NCI-H146 treated with DMSO at 0.1 percent for 48 hours (cell line): ENCODE results near the gene C5AR2.
"Not testable (repeated sequence)": the region's sequence is repeated elsewhere in the genome, so short reads cannot be mapped to it uniquely, and the experiment has no call there.

Experiments used
- DNase-seq: peaks from one replicate; lab custom pipeline; 2025; ENCODE audit not compliant: unreplicated experiment; lab: John Stamatoyannopoulos, UW

The C5AR2 gene

GRCh38 chr19:47383890-47384289 lies 51.9 kb downstream of the C5AR2 start:
- not testable (repeated sequence) for DNase-seq

- not testable (repeated sequence) for DNase-seq
These were observed 52.6 kb downstream of the C5AR2 start for GRCh38 chr19:47384533-47384932.

- not testable (repeated sequence) for DNase-seq
These were observed 54.6 kb downstream of the C5AR2 start for GRCh38 chr19:47386582-47386981.

- DNase-seq = not testable (repeated sequence)
These were observed 55.6 kb downstream of the C5AR2 start for GRCh38 chr19:47387623-47388022.

GRCh38 chr19:47388721-47389120 lies 56.7 kb downstream of the C5AR2 start:
- not testable (repeated sequence) for DNase-seq

GRCh38 chr19:47389150-47389556 lies 57.2 kb downstream of the C5AR2 start:
- no peak for DNase-seq

- no peak for DNase-seq
These were observed 58.8 kb downstream of the C5AR2 start for GRCh38 chr19:47390533-47391488.

- DNase-seq = peak; percentile 68
These were observed 59.7 kb downstream of the C5AR2 start for GRCh38 chr19:47391510-47392223.
